NCI-H1436 (cell line): Measurements from ENCODE around the gene NR6A1.

ENCODE experiments used
- DNase-seq: peaks from one replicate; lab custom pipeline; 2025; lab: John Stamatoyannopoulos, UW

The NR6A1 gene

GRCh38 chr9:124771021-124771866, at the start of gene NR6A1:
Gene NR6A1 (minus strand): TSS chr9:124771311.
- DNase-seq = peak; percentile 95

GRCh38 chr9:124818431-124819281, 47.5 kb upstream of the NR6A1 start:
- DNase-seq = no peak

- no peak for DNase-seq
Observed at GRCh38 chr9:124815601-124816000, 44.5 kb upstream of the NR6A1 start.

GRCh38 chr9:124814164-124814535, 43.0 kb upstream of the NR6A1 start:
- DNase-seq = no peak

- DNase-seq = no peak
Observed at GRCh38 chr9:124813501-124814163, 42.5 kb upstream of the NR6A1 start.

GRCh38 chr9:124813041-124813440, 41.9 kb upstream of the NR6A1 start:
- no peak for DNase-seq

- no peak for DNase-seq
Observed at GRCh38 chr9:124812441-124812876, 41.3 kb upstream of the NR6A1 start.

- no peak for DNase-seq
Observed at GRCh38 chr9:124810663-124811355, 39.7 kb upstream of the NR6A1 start.

GRCh38 chr9:124809741-124810500, 38.8 kb upstream of the NR6A1 start:
- no peak for DNase-seq

GRCh38 chr9:124809211-124809610, 38.1 kb upstream of the NR6A1 start:
- no peak for DNase-seq

- no peak for DNase-seq
Observed at GRCh38 chr9:124808246-124808956, 37.3 kb upstream of the NR6A1 start.

GRCh38 chr9:124805186-124805585, 34.1 kb upstream of the NR6A1 start:
- DNase-seq = no peak

GRCh38 chr9:124803911-124804310, 32.8 kb upstream of the NR6A1 start:
- no peak for DNase-seq

- no peak for DNase-seq
Observed at GRCh38 chr9:124802426-124802825, 31.3 kb upstream of the NR6A1 start.

GRCh38 chr9:124801356-124801755, 30.2 kb upstream of the NR6A1 start:
- no peak for DNase-seq

- DNase-seq = no peak
Observed at GRCh38 chr9:124800306-124801259, 29.5 kb upstream of the NR6A1 start.

- DNase-seq = no peak
Observed at GRCh38 chr9:124799274-124800006, 28.3 kb upstream of the NR6A1 start.

GRCh38 chr9:124797343-124798103, 26.4 kb upstream of the NR6A1 start:
- DNase-seq = no peak
